Activated T-helper 1 cell treated with anti-CD3 and anti-CD28 coated beads, Interleukin-12 subunit alpha, Interleukin-12 subunit beta, Interleukin-2, Interleukin-4 antibody, amounts not matched to agents 30 ng/mL and 10 ng/mL and 1 ng/mL, durations not matched to agents 14 hours and 24 hours and 36 hours (primary cell): ENCODE data around the gene TAF15. TPM values are rescaled to one million over a fixed set of nuclear protein-coding genes. Genes with fewer than 3 reads are reported as not detected.
A peak's percentile ranks its signal among the peaks of the same experiment; 100 is the strongest.

ENCODE experiments used
- DNase-seq: peaks from one replicate; pipeline ENCODE4 v3.0.0; 2021; ENCODE audit warnings: low spot score
- H3K27ac Mint-ChIP-seq: one replicate; pipeline ENCODE4 v1.8.0; 2021; ENCODE audit warnings: mild to moderate bottlenecking, mixed read lengths
- H3K27me3 Mint-ChIP-seq: one replicate; pipeline ENCODE4 v1.8.0; 2022; ENCODE audit warnings: mild to moderate bottlenecking, moderate library complexity, mixed read lengths; ENCODE audit not compliant: insufficient read depth
- H3K36me3 Mint-ChIP-seq: one replicate; pipeline ENCODE4 v1.8.0; 2021; ENCODE audit warnings: low read depth, mixed read lengths
- H3K4me1 Mint-ChIP-seq: one replicate; pipeline ENCODE4 v1.8.0; 2021; ENCODE audit warnings: low read depth, mixed read lengths
- H3K4me3 Mint-ChIP-seq: one replicate; pipeline ENCODE4 v1.8.0; 2021; ENCODE audit warnings: mild to moderate bottlenecking, moderate library complexity, mixed read lengths
- H3K9me3 Mint-ChIP-seq: one replicate; pipeline ENCODE4 v1.8.0; 2021; ENCODE audit warnings: mixed read lengths
- intact Hi-C: fragments of 100-400 bp; cut with micrococcal nuclease; formaldehyde crosslinking; loops from one replicate; pipeline ENCODE4 v1.15.1; 2024
- total RNA-seq: library from RNA; stranded (reverse); gene quantifications from 2 replicates; pipeline ENCODE4 v1.2.3, GENCODE V29; 2022

The TAF15 gene
- total RNA-seq = 311 and 322 TPM in 2 replicates

DNA sequence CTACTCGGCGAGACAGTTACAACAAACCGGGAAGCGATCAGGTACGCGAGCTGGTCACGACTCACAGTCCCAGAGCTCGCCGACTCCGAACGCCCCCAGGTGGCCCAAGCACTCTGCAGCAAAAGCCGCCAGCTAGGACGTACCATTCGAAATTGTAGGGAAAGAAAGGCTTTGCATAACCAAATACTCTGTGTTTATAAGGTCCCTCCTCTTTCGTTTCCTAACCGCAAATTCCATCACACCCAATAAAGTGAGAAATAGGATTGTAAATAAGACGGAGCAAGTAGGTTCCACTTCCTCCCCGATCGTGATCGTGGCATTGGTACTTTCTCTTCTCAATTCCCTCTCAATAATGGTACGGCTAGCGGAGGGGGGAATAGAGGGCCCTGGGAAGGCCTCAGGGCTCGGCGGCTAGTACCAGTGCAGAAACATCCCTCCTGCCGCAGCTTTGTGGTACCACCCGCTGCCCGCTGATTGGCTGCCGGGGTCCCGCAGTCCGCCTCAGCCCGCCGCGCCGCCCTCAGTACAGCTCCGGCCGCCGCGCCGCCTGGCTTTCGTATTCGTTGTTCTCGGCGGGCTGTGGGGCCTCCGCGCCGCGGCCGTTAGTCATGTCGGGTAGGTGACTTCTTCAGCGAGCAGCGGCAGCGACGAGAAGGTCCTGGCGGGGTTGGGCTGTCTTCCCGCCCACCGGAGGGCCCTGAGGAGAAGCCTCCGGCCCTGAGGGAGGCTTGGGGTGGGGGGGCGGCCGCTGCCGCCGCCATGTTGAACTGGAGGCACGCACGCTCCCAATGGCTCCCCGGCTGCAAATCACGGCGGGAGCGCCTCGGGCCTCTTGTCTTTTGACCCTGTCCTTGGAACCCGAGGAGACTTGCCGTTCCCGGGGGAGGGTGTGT lies at the start of gene TAF15:
Gene TAF15 (plus strand): TSS at position 523 of the 893 bp plus-strand sequence. CDS start 86 bp downstream, at position 609.
- Mint-ChIP-seq H3K27ac (peak within 1 kb of the TSS; percentile 99), H3K9me3 (no peaks in the 10 kb centered on the region), H3K36me3 (peaks cover 10% of the 10 kb centered on the region), H3K4me1 (peaks cover 67% of the 10 kb centered on the region), H3K27me3 (no peaks in the 10 kb centered on the region), H3K4me3 (peak within 1 kb of the TSS; percentile 98)
- intact Hi-C loops = loop anchor here (1.0 to 10.0 kb wide), 5 partner anchors 45 to 824 kb away; partner anchors contain the start of genes AP2B1, LIG3, SLFN5 and ZNHIT3
- peak; percentile 95 for DNase-seq

DNA sequence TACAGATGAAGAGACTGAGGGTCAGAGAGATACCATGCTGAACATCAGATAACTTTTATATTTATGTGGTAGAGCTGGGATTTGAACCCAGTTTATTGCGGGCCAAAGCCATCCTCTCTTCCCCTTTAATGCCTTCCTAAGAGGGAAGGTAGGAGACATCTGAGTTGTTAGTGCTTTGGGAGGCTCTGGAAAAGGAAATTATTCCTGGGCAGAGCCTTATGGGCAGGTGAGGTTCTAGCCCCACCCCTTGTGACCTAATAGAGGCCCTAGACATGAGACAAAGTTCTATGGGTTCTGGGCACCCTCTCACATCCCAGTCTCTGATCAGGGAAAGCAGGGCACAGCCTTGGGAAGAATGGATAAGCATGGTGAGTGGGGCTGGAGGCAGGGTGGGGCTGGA lies 48.7 kb upstream of the TAF15 start, which contains the start of gene C17orf50:
Gene C17orf50 (plus strand): TSS at position 301 of the 400 bp plus-strand sequence. CDS start 55 bp downstream, at position 356.
- H3K27me3 Mint-ChIP-seq = peaks cover 9% of the 10 kb centered on the region
- H3K4me3 Mint-ChIP-seq = no peak within 1 kb of the TSS
- no peaks in the 10 kb centered on the region for H3K9me3 Mint-ChIP-seq
- H3K27ac Mint-ChIP-seq = no peak within 1 kb of the TSS
- intact Hi-C loops = no loop called here
- H3K36me3 Mint-ChIP-seq = no peaks in the 10 kb centered on the region
- no peak for DNase-seq
- peaks cover 7% of the 10 kb centered on the region for H3K4me1 Mint-ChIP-seq

DNA sequence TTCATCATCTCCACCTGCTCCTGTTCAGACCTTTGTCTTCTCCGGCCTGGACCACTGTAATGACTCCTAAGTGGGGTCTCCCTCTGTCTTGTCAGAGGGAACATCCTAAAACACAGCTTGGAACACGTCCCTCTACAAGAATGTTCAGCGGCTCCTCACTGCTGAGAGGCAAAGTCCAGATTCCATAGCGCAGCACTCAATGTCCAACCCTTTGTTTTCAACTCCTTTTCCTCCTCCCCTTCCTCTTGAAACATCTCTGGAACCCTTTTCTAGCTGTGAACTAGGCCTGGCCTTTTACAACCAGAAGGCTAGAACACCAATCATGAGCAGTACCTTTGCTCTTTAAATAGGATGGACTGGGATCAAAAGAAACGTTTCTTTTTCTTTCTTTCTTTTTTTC lies 47.7 kb upstream of the TAF15 start:
- Mint-ChIP-seq H3K4me3 (no peak overlapping the region), H3K9me3 (no peaks in the 10 kb centered on the region), H3K27ac (no peak overlapping the region), H3K36me3 (no peaks in the 10 kb centered on the region), H3K4me1 (peaks cover 7% of the 10 kb centered on the region), H3K27me3 (peaks cover 14% of the 10 kb centered on the region)
- intact Hi-C loops = no loop called here
- DNase-seq = no peak

DNA sequence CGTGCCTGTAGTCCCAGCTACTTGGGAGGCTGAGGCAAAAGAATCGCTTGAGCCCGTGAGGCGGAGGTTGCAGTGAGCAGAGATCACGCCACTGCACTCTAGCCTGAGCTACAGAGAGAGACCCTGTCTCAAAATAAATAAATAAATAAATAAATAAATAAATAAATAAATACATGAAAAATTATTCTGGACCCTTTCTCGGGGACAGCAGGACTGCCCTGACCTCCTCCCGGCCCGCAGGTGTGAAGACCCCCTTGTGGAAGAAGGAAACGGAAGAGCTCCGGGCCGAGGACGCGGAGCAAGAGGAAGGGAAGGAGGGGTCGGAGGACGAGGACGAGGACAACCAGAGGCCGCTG lies 45.5 kb upstream of the TAF15 start:
- H3K27me3 Mint-ChIP-seq = peaks cover 22% of the 10 kb centered on the region
- peaks cover 7% of the 10 kb centered on the region for H3K4me1 Mint-ChIP-seq
- H3K9me3 Mint-ChIP-seq = no peaks in the 10 kb centered on the region
- H3K36me3 Mint-ChIP-seq = no peaks in the 10 kb centered on the region
- intact Hi-C loops = loop anchor here (1.0 kb wide), 2 partner anchors 41 to 46 kb away; partner anchors contain the start of gene TAF15
- no peak for DNase-seq
- no peak overlapping the region for H3K27ac Mint-ChIP-seq
- H3K4me3 Mint-ChIP-seq = peak overlapping the region; percentile 59

DNA sequence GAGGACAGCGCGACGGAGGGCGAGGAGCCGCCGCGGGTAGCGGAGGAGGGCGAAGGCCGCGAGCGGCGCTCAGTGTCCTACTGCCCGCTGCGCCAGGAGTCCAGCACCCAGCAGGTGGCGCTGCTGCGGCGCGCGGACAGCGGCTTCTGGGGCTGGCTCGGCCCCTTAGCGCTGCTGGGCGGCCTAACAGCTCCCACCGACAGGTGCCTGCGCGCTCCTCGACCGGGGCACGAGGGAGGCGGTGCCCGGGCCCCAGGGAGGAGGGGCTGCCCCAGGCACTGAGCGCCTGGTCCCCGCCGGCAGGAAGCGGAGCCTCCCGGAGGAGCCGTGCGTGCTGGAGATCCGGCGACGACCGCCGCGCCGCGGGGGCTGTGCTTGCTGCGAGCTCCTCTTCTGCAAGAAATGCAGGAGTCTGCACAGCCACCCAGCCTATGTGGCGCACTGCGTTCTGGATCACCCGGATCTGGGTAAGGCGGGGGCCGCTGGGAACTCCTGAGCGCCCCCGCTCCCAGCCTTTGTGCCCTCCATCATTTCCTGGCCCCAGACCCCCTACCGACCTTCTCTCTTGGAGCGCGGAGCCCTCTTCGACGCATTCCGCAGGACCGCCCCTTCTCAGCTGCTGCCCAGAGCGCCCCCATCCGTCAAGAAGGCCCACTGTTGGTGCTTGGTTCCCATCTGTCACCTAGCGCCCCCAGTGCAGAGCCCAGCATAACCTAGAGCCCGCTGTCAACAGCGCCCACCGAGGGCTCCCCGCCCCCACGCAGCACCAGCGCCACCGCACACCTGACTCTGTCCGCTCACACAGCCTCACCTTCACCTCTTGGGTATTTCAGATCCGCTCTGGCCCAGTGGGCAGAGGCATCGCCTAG lies 44.9 kb upstream of the TAF15 start:
- peak; percentile 82 for DNase-seq
- intact Hi-C loops = loop anchor here (1.0 kb wide), 2 partner anchors 40 to 45 kb away; partner anchors contain the start of gene TAF15
- no peaks in the 10 kb centered on the region for H3K36me3 Mint-ChIP-seq
- peaks cover 22% of the 10 kb centered on the region for H3K27me3 Mint-ChIP-seq
- H3K4me1 Mint-ChIP-seq = peaks cover 7% of the 10 kb centered on the region
- peak overlapping the region; percentile 88 for H3K4me3 Mint-ChIP-seq
- H3K9me3 Mint-ChIP-seq = no peaks in the 10 kb centered on the region
- H3K27ac Mint-ChIP-seq = peak overlapping the region; percentile 79

DNA sequence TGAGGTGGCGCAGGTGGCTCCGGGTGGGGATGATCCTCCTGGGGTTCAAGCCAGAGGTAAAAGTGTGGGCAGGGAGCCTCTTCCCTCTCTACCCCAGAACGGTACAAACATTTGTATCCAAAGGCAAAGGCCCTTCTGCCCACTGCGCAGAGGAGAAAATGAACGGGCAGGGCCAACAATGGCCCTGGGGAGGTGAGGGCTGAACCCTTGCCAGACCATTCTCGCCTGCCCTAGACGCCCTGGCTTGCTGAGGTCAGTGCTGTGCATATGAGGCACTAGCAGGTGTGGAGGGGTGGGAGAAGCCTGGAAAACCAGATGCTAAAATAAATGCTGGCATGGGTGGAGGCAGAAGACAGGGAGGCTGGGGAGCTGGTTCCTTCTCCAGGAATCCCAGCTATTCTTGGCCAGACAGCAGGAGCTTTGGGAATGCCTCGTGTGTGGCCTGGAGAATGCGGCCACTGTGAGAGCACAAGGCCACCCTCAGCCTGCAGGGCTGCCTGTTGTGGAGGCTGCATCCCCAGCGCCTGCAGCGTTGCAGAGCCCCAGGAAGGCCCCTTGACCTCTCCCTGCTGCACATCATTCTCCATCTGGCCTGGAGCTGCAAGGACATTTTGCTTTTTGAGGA lies 44.1 kb upstream of the TAF15 start:
- no peak for DNase-seq
- peaks cover 7% of the 10 kb centered on the region for H3K4me1 Mint-ChIP-seq
- peaks cover 19% of the 10 kb centered on the region for H3K27me3 Mint-ChIP-seq
- H3K36me3 Mint-ChIP-seq = no peaks in the 10 kb centered on the region
- no peak overlapping the region for H3K27ac Mint-ChIP-seq
- peak overlapping the region; percentile 88 for H3K4me3 Mint-ChIP-seq
- intact Hi-C loops = no loop called here
- H3K9me3 Mint-ChIP-seq = no peaks in the 10 kb centered on the region

DNA sequence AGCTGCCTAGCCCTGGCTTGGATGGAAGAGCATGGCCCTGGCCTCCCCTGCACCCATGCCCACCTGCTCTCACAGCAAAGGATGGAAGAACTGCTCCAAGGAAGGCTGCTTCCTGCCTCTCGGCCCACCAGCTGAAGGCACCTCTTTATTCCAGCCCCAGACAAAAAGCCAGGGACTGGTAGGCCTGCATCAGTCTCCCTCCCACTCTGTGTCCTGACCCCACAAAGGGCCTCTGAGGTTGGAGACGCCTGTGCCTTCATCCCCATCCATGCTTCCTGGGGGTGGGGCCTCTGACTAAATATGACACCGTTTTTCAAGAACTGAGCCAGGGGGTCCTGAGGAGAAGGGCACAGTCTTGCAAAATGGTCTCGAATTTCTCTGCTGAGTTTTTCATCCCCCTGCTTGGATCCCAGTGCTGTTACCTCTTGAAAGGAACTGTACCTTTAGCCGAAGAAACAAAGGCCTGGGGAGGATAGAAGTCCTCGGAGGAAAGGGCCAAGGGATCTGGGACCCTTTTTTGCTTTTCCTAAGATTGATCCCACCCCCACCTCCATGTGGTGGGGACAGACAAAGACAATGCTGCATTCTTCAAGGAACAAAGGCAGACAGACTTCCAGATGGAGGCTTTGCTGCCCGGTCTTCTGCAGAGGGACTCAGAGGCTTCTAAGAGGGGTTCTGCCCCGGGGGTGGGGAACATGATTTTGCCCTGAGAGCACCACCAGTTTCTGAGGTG lies 43.4 kb upstream of the TAF15 start:
- Mint-ChIP-seq H3K4me3 (no peak overlapping the region), H3K9me3 (no peaks in the 10 kb centered on the region)
- no peak for DNase-seq

DNA sequence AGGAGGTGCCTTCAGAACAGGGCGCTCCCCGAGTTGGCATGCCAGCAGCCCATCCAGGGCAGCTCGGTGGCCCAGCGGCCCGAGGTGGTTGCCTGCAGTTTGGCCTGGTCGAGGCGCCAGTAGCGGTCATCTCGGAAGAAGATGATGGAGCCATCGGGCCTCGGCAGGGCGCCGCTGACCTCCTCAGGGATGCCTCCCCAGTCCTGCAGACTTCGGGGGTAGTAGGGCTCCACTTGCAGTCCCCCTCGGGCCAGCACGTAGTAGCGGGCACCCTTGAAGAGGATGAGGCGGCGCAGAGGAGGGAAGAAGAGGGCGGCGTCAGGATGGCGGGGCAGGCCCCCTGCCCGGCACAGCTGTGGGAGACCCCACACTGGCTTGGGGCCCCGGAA lies 42.8 kb upstream of the TAF15 start:
- DNase-seq = no peak
- intact Hi-C loops = no loop called here
- Mint-ChIP-seq H3K9me3 (no peaks in the 10 kb centered on the region), H3K27ac (no peak overlapping the region), H3K4me3 (no peak overlapping the region), H3K27me3 (peaks cover 21% of the 10 kb centered on the region), H3K36me3 (no peaks in the 10 kb centered on the region), H3K4me1 (peaks cover 7% of the 10 kb centered on the region)

More for the DNA sequence above, 43.4 kb upstream of the TAF15 start:
- intact Hi-C loops = no loop called here
- Mint-ChIP-seq H3K4me1 (peaks cover 7% of the 10 kb centered on the region), H3K27ac (no peak overlapping the region), H3K27me3 (peaks cover 21% of the 10 kb centered on the region), H3K36me3 (no peaks in the 10 kb centered on the region)

DNA sequence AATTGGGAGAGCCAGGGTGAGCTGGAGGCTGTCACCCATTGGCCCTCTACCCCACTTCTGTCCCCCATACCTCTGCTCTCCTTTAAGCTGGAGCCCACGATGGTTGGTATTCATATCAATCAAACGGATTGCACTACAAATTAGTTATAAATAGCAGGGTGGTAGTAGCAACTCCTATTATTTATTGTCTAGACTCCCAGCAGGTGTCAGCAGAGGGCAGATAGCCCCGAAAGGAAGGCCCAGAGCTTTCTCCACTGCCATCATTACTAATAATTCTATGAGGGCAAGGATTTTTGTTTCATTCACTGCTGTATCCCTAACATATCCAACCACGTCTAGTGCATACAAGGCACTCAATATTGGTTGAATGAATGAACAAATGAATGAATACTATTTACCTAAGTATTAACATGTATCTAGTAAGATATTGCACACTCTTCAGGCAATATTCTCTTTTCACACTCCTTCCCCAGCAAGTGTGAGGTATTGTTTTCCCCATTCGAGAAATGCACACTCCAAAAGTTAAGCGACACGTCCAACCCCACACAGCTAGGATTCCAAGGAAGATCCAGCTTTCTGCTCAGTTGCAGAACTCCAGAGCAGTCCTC lies 42.3 kb upstream of the TAF15 start:
- Mint-ChIP-seq H3K36me3 (no peaks in the 10 kb centered on the region), H3K9me3 (no peaks in the 10 kb centered on the region), H3K4me3 (no peak overlapping the region), H3K4me1 (peaks cover 7% of the 10 kb centered on the region), H3K27me3 (peaks cover 21% of the 10 kb centered on the region), H3K27ac (no peak overlapping the region)
- intact Hi-C loops = no loop called here
- DNase-seq = no peak

DNA sequence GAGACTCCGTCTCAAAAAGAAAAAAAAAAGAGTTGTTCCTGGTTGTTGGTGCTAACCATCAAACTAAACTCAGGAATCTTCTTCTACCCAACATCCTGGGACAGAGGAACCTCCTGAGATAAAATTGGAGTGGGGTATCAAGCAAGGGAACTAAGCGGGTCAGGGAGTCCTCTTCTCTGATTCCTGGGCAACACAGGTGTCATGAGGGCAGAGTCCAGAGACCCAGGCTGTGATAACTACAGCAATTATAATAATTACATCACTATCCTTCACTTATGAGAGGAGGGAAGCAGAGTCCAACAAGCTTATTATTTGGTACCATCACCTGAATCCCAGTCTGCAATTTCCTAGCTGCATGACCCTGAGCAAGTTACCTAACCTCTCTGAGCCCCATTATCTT lies 40.5 kb upstream of the TAF15 start:
- DNase-seq = no peak
- Mint-ChIP-seq H3K27me3 (peaks cover 25% of the 10 kb centered on the region), H3K27ac (no peak overlapping the region), H3K36me3 (no peaks in the 10 kb centered on the region), H3K9me3 (no peaks in the 10 kb centered on the region), H3K4me1 (peaks cover 7% of the 10 kb centered on the region), H3K4me3 (no peak overlapping the region)
- intact Hi-C loops = no loop called here

DNA sequence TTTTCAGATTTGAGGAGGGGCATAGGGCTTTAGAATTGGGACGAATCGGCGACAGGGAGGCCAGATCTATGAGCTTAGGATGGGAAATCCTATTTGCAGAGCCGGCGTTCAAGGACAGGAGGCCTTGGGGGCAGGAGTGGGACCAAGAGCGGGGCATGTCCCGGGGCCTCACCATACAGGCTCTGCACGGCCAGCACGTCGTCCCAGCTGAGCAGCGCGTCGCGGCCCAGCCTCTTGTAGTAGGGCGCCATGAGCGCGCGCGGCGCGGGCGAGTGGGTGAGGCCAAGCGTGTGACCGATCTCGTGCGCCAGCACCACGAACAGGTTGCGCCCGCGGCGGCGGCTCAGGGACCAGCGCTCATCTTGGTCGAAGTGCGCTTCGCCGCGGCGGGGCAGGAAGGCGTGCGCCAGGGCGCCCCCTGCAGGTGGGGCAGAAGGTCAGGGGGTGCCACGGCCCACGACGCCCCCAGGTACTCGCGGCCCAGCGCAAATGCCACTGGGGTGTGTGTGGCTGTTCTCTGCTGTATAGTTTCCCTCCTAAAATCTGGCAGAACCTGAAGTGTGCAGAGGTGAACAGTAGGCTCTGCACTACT lies 39.3 kb upstream of the TAF15 start:
- peaks cover 30% of the 10 kb centered on the region for H3K27me3 Mint-ChIP-seq
- H3K4me1 Mint-ChIP-seq = peaks cover under 1% of the 10 kb centered on the region
- H3K27ac Mint-ChIP-seq = no peak overlapping the region
- DNase-seq = no peak
- no peaks in the 10 kb centered on the region for H3K9me3 Mint-ChIP-seq
- no peaks in the 10 kb centered on the region for H3K36me3 Mint-ChIP-seq
- intact Hi-C loops = no loop called here
- no peak overlapping the region for H3K4me3 Mint-ChIP-seq
